HepG2 (cell line): ENCODE data around the gene RAB3GAP1.

Source experiments
- ARNT2 ChIP-seq: sonication (generic); formaldehyde crosslinking; IDR thresholded peaks from 2 replicates; pipeline ENCODE4 v1.8.0; 2022; ENCODE audit warnings: mild to moderate bottlenecking, low read depth, missing genetic modification reagents, moderate library complexity
- ELF4 ChIP-seq: sonication (generic); formaldehyde crosslinking; IDR thresholded peaks from 2 replicates; pipeline ENCODE4 v1.5.0; 2020; ENCODE audit warnings: missing genetic modification reagents, mild to moderate bottlenecking, moderate library complexity, borderline replicate concordance
- NFE2 ChIP-seq: sonication (generic); formaldehyde crosslinking; IDR thresholded peaks from 2 replicates; pipeline ENCODE4 v1.4.0; 2020; ENCODE audit warnings: missing genetic modification reagents
- POLR2A ChIP-seq, 2 experiments: IDR thresholded peaks; 2 replicates each; pipeline ENCODE4 v1.6.1; 2011; ENCODE audit warnings: low read depth in 2 of 2, low read length in 2 of 2, mild to moderate bottlenecking in 1 of 2, moderate library complexity in 1 of 2; ENCODE audit not compliant: insufficient read depth in 1 of 2
- ZFP36 ChIP-seq: fragments of 150-350 bp; IDR thresholded peaks from 2 replicates; pipeline ENCODE4 v1.6.1; 2018; ENCODE audit warnings: borderline replicate concordance, low read length, low read depth; ENCODE audit not compliant: partially characterized antibody
- ZKSCAN8 ChIP-seq: IDR thresholded peaks from 2 replicates; pipeline ENCODE4 v1.6.1; 2016; ENCODE audit warnings: borderline replicate concordance, missing genetic modification reagents, missing compliant biosample characterization
- ZNF766 ChIP-seq: sonication (generic); formaldehyde crosslinking; IDR thresholded peaks from 2 replicates; pipeline ENCODE4 v1.5.0; 2020; ENCODE audit warnings: missing genetic modification reagents, borderline replicate concordance
- TF ChIP-seq, protein P1 (sequence below), 2 experiments: IDR thresholded peaks; 2 replicates each; pipeline ENCODE4 v1.6.1; 2011 to 2012; ENCODE audit warnings: low read length in 2 of 2, borderline replicate concordance in 1 of 2, low read depth in 1 of 2, mild to moderate bottlenecking in 1 of 2, moderate library complexity in 1 of 2
- TF ChIP-seq, protein P2 (sequence below): sonication (generic); formaldehyde crosslinking; IDR thresholded peaks from 2 replicates; pipeline ENCODE4 v1.5.0; 2020; ENCODE audit warnings: mild to moderate bottlenecking, missing genetic modification reagents, moderate library complexity

DNA sequence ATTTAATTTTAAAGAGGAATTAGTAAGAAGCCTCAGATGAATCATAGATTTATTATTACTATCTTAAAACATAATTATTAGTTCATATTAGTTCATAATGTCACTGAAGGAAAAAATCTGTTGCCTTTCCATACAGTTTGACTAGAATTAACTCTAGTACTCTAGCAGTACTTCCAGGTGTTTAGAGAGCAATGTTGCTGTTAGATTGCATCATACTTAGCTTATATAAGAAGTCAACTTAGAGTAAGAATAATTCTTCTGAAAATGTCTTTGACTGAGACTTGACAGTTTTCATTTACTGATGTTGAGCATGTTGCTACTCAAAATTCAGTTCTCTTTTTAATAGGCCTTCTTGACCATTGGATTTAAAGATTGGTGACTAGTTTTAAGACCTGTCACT lies 4.7 kb downstream of the RAB3GAP1 start:
- TF ChIP-seq, protein P1, sequence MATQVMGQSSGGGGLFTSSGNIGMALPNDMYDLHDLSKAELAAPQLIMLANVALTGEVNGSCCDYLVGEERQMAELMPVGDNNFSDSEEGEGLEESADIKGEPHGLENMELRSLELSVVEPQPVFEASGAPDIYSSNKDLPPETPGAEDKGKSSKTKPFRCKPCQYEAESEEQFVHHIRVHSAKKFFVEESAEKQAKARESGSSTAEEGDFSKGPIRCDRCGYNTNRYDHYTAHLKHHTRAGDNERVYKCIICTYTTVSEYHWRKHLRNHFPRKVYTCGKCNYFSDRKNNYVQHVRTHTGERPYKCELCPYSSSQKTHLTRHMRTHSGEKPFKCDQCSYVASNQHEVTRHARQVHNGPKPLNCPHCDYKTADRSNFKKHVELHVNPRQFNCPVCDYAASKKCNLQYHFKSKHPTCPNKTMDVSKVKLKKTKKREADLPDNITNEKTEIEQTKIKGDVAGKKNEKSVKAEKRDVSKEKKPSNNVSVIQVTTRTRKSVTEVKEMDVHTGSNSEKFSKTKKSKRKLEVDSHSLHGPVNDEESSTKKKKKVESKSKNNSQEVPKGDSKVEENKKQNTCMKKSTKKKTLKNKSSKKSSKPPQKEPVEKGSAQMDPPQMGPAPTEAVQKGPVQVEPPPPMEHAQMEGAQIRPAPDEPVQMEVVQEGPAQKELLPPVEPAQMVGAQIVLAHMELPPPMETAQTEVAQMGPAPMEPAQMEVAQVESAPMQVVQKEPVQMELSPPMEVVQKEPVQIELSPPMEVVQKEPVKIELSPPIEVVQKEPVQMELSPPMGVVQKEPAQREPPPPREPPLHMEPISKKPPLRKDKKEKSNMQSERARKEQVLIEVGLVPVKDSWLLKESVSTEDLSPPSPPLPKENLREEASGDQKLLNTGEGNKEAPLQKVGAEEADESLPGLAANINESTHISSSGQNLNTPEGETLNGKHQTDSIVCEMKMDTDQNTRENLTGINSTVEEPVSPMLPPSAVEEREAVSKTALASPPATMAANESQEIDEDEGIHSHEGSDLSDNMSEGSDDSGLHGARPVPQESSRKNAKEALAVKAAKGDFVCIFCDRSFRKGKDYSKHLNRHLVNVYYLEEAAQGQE (IDR thresholded peaks at IDR 0.05; ENCODE audit: borderline replicate concordance in 1 of 2, low read depth in 1 of 2, low read length in 2 of 2) = no peak
- no peak for TF ChIP-seq ZFP36
- TF ChIP-seq POLR2A (IDR thresholded peaks at IDR 0.05; ENCODE audit: insufficient read depth in 1 of 2, low read depth in 2 of 2, low read length in 2 of 2) = no peak
- TF ChIP-seq NFE2 (CRISPR knock-in tag) = no peak
- TF ChIP-seq ZNF766 (CRISPR knock-in tag) = no peak
- no peak for TF ChIP-seq ARNT2 (CRISPR knock-in tag)
- TF ChIP-seq ELF4 (CRISPR knock-in tag) = no peak
- TF ChIP-seq, protein P2, sequence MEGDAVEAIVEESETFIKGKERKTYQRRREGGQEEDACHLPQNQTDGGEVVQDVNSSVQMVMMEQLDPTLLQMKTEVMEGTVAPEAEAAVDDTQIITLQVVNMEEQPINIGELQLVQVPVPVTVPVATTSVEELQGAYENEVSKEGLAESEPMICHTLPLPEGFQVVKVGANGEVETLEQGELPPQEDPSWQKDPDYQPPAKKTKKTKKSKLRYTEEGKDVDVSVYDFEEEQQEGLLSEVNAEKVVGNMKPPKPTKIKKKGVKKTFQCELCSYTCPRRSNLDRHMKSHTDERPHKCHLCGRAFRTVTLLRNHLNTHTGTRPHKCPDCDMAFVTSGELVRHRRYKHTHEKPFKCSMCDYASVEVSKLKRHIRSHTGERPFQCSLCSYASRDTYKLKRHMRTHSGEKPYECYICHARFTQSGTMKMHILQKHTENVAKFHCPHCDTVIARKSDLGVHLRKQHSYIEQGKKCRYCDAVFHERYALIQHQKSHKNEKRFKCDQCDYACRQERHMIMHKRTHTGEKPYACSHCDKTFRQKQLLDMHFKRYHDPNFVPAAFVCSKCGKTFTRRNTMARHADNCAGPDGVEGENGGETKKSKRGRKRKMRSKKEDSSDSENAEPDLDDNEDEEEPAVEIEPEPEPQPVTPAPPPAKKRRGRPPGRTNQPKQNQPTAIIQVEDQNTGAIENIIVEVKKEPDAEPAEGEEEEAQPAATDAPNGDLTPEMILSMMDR (CRISPR knock-in tag) = no peak
- TF ChIP-seq ZKSCAN8 (CRISPR knock-in tag) = no peak
